DND-41 (cell line): Measurements from ENCODE around the gene KCNG4.
A peak's percentile ranks its signal among the peaks of the same experiment; 100 is the strongest.

ENCODE experiments used
- ATAC-seq: fragments of 200-7000 bp; cut with Tn5 transposase; 3 replicates; pipeline ENCODE4 v1.9.1; 2021; ENCODE audit warnings: low read depth; ENCODE audit not compliant: insufficient read depth
- DNase-seq: peaks from one replicate; pipeline ENCODE4 v3.0.0-alpha.2; 2020
- H2AFZ ChIP-seq: 2 replicates; pipeline ENCODE4 v1.6.0; 2012; ENCODE audit warnings: low read depth, low read length
- H3K27ac ChIP-seq: 2 replicates; pipeline ENCODE4 v1.5.1; 2012; ENCODE audit warnings: low read length, inconsistent platforms
- H3K27me3 ChIP-seq: fragments of 200-600 bp; sonication (generic); 2 replicates; pipeline ENCODE4 v1.6.0; 2012; ENCODE audit warnings: low read length, mild to moderate bottlenecking, inconsistent platforms; ENCODE audit not compliant: insufficient read depth, poor library complexity
- H3K36me3 ChIP-seq: 2 replicates; pipeline ENCODE4 v1.5.1; 2012; ENCODE audit warnings: low read length, inconsistent platforms; ENCODE audit not compliant: insufficient read depth
- H3K4me1 ChIP-seq: 2 replicates; pipeline ENCODE4 v1.5.1; 2012; ENCODE audit warnings: mild to moderate bottlenecking, low read length; ENCODE audit not compliant: insufficient read depth
- H3K4me2 ChIP-seq: 2 replicates; pipeline ENCODE4 v1.6.0; 2012; ENCODE audit warnings: mild to moderate bottlenecking, moderate library complexity, low read length, inconsistent platforms; ENCODE audit not compliant: insufficient read depth
- H3K4me3 ChIP-seq, 2 experiments: fragments of 200-600 bp in 1 of 2; shearing (Covaris generic) in 1 of 2; 2 replicates each; pipeline ENCODE4 v1.5.1; 2012 to 2016; ENCODE audit warnings: inconsistent platforms in 2 of 2, low read length in 2 of 2, mild to moderate bottlenecking in 2 of 2, low read depth in 1 of 2, moderate library complexity in 1 of 2
- H3K79me2 ChIP-seq: 2 replicates; pipeline ENCODE4 v1.6.0; 2012; ENCODE audit warnings: low read length, inconsistent platforms; ENCODE audit not compliant: insufficient read depth
- H3K9ac ChIP-seq: 2 replicates; pipeline ENCODE4 v1.6.0; 2012; ENCODE audit warnings: low read depth, mild to moderate bottlenecking, inconsistent platforms, low read length, moderate library complexity
- H3K9me3 ChIP-seq: 2 replicates; pipeline ENCODE4 v1.5.1; 2012; ENCODE audit warnings: low read length, moderate library complexity, mild to moderate bottlenecking, inconsistent platforms; ENCODE audit not compliant: insufficient read depth, severe bottlenecking
- H4K20me1 ChIP-seq: 2 replicates; pipeline ENCODE4 v1.6.0; 2012; ENCODE audit warnings: low read length; ENCODE audit not compliant: insufficient read depth
- CTCF ChIP-seq: IDR thresholded peaks from 2 replicates; pipeline ENCODE4 v1.5.1; 2012; ENCODE audit warnings: borderline replicate concordance, low read length, moderate library complexity, mild to moderate bottlenecking; ENCODE audit not compliant: poor library complexity, severe bottlenecking; ENCODE audit errors: extremely low read depth
- EZH2 ChIP-seq: IDR thresholded peaks from 3 replicates; pipeline ENCODE4 v1.6.1; 2012; ENCODE audit warnings: borderline replicate concordance, low read depth, mild to moderate bottlenecking, moderate library complexity, low read length, inconsistent platforms; ENCODE audit not compliant: severe bottlenecking

Gene KCNG4

GRCh38 chr16:84268291-84269040 lies 28.7 kb upstream of the KCNG4 start:
- Histone ChIP-seq H3K36me3 (no peaks in the 10 kb centered on the region), H4K20me1 (0 out of 2 replicates have a peak, but pooled peaks cover 2% of the 10 kb centered on the region), H3K79me2 (no peaks in the 10 kb centered on the region), H3K4me2 (no peak overlapping the region), H3K4me1 (no peaks in the 10 kb centered on the region), H3K9me3 (no peaks in the 10 kb centered on the region), H3K4me3 (no peak overlapping the region), H3K27me3 (peaks cover 5% of the 10 kb centered on the region), H2AFZ (no peak overlapping the region), H3K27ac (no peak overlapping the region), H3K9ac (no peak overlapping the region)
- no peak for DNase-seq
- ATAC-seq, result no peak
- TF ChIP-seq CTCF, result no peak
- no peak for TF ChIP-seq EZH2

- no peaks in the 10 kb centered on the region for H3K36me3 ChIP-seq
- no peaks in the 10 kb centered on the region for H3K79me2 ChIP-seq
- H3K9ac ChIP-seq, result no peak overlapping the region
- H3K27ac ChIP-seq, result no peak overlapping the region
- no peaks in the 10 kb centered on the region for H3K4me1 ChIP-seq
- no peak for DNase-seq
- no peak overlapping the region for H2AFZ ChIP-seq
- no peak overlapping the region for H3K4me2 ChIP-seq
- no peak for ATAC-seq
- H4K20me1 ChIP-seq, result 0 out of 2 replicates have a peak, but pooled peaks cover 2% of the 10 kb centered on the region
- H3K4me3 ChIP-seq, result no peak overlapping the region
- TF ChIP-seq EZH2 (no peak), CTCF (no peak)
- H3K9me3 ChIP-seq, result no peaks in the 10 kb centered on the region
- H3K27me3 ChIP-seq, result peaks cover 5% of the 10 kb centered on the region
These were observed 27.6 kb upstream of the KCNG4 start for GRCh38 chr16:84267380-84267779.

- ATAC-seq (peak; percentile 71), DNase-seq (peak; percentile 21)
- Histone ChIP-seq H3K27ac (no peak overlapping the region), H2AFZ (no peak overlapping the region), H3K36me3 (no peaks in the 10 kb centered on the region), H3K4me1 (no peaks in the 10 kb centered on the region), H4K20me1 (0 out of 2 replicates have a peak, but pooled peaks cover 2% of the 10 kb centered on the region), H3K79me2 (no peaks in the 10 kb centered on the region), H3K4me2 (no peak overlapping the region), H3K27me3 (peaks cover 3% of the 10 kb centered on the region), H3K9ac (no peak overlapping the region), H3K4me3 (no peak overlapping the region), H3K9me3 (no peaks in the 10 kb centered on the region)
- no peak for TF ChIP-seq EZH2
- no peak for TF ChIP-seq CTCF
These were observed 26.6 kb upstream of the KCNG4 start for GRCh38 chr16:84266451-84266850.
